ENCODE measurements around the gene LIN7C. TPM values are rescaled to one million over a fixed set of nuclear protein-coding genes. Genes with fewer than 3 reads are reported as not detected.
A peak's percentile ranks its signal among the peaks of the same experiment; 100 is the strongest.
"Not testable (repeated sequence)": the region's sequence is repeated elsewhere in the genome, so short reads cannot be mapped to it uniquely, and the experiment has no call there.

The LIN7C gene
- total RNA-seq, 2 donors from 2014 or later, result 18.8 to 23.7 TPM

DNA sequence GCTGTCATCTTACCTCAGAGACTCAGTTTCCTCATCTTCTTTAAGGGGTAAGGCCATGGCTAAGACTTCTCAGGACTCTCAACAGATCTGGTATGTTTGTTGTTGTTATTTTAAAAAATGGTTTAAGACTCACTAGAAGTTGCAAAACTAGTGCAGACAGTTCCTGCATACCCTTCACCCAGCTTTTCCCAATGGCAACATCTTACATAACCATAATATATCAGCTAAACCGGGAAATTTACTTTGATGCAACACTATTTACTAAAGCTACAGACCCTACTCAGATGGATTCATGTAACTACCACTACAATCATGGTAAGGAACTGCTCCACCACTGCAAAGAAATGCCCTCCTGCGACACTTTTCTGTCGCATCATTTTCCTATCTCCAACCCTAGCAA lies 54.4 kb downstream of the LIN7C start:
- H3K27me3 ChIP-seq, result no peaks in the 10 kb centered on the region
- H3K4me1 ChIP-seq, result peaks cover 0 to 10% of the 10 kb centered on the region in 2 donors
- H3K9me3 ChIP-seq, result no peaks in the 10 kb centered on the region
- peak overlapping the region in 1 of 2 donors; percentile 17 for H3K27ac ChIP-seq
- TF ChIP-seq, protein P1, sequence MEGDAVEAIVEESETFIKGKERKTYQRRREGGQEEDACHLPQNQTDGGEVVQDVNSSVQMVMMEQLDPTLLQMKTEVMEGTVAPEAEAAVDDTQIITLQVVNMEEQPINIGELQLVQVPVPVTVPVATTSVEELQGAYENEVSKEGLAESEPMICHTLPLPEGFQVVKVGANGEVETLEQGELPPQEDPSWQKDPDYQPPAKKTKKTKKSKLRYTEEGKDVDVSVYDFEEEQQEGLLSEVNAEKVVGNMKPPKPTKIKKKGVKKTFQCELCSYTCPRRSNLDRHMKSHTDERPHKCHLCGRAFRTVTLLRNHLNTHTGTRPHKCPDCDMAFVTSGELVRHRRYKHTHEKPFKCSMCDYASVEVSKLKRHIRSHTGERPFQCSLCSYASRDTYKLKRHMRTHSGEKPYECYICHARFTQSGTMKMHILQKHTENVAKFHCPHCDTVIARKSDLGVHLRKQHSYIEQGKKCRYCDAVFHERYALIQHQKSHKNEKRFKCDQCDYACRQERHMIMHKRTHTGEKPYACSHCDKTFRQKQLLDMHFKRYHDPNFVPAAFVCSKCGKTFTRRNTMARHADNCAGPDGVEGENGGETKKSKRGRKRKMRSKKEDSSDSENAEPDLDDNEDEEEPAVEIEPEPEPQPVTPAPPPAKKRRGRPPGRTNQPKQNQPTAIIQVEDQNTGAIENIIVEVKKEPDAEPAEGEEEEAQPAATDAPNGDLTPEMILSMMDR (IDR thresholded peaks at IDR 0.05), result no peak
- no peaks in the 10 kb centered on the region for H3K36me3 ChIP-seq
- H3K4me3 ChIP-seq, result no peak overlapping the region
- DNase-seq (ENCODE audit: low spot score), result no peak

DNA sequence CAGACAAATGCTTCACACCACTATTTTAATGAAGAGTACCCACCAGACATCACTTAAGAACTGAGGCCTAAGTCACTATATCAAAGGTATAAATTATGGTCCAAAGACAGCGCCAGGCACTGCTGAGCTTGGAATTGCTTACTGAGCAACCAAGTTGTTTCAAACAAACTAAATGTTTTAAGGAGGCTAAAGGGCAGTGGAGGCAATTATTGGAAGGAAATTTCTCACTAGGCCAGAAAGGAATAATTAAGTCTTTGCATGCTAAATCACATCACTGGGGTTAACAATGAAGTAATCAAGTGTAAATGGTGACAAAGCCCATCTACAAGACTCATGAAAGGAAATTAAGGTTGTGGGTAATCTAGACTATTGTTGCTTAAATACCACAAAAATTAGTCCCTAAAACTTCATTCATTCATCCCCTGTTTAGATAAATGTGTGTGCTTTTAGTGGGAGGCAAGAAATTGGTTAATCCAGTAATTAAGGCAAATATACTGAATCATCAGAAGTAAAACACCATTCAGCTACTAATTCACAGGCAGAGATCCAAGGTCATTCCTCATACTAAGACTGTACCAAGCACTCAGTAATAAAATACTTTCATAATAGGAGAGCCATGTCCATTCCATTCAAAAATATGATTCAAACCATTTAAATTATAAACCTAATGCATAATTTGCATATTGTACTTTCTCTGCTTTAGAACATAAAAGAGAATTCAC lies 55.2 kb downstream of the LIN7C start:
- H3K27ac ChIP-seq, result peak overlapping the region in 1 of 2 donors; percentile 17
- no peak overlapping the region for H3K4me3 ChIP-seq
- H3K9me3 ChIP-seq, result no peaks in the 10 kb centered on the region
- H3K4me1 ChIP-seq, result peaks cover 0 to 6% of the 10 kb centered on the region in 2 donors
- no peak for DNase-seq (ENCODE audit: low spot score)
- TF ChIP-seq, protein P1 (IDR thresholded peaks at IDR 0.05), result no peak
- H3K27me3 ChIP-seq, result no peaks in the 10 kb centered on the region
- no peaks in the 10 kb centered on the region for H3K36me3 ChIP-seq

DNA sequence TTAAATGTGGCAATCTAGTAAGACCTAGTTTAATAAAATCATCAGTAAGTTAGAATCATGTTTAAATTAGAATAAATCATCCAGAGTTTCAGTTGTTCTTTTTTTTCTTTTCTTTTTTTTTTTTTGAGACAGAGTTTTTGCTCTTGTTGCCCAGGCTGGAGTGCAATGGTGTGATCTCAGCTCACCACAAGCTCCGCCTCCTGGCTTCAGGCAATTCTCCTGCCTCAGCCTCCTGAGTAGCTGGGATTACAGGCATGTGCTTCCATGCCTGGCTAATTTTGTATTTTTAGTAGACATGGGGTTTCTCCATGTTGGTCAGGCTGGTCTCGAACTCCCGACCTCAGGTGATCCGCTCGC lies 58.4 kb downstream of the LIN7C start:
- not testable (repeated sequence) for H3K36me3 ChIP-seq; H3K4me1 ChIP-seq; DNase-seq (ENCODE audit: low spot score); H3K27me3 ChIP-seq; H3K9me3 ChIP-seq; H3K27ac ChIP-seq; H3K4me3 ChIP-seq

DNA sequence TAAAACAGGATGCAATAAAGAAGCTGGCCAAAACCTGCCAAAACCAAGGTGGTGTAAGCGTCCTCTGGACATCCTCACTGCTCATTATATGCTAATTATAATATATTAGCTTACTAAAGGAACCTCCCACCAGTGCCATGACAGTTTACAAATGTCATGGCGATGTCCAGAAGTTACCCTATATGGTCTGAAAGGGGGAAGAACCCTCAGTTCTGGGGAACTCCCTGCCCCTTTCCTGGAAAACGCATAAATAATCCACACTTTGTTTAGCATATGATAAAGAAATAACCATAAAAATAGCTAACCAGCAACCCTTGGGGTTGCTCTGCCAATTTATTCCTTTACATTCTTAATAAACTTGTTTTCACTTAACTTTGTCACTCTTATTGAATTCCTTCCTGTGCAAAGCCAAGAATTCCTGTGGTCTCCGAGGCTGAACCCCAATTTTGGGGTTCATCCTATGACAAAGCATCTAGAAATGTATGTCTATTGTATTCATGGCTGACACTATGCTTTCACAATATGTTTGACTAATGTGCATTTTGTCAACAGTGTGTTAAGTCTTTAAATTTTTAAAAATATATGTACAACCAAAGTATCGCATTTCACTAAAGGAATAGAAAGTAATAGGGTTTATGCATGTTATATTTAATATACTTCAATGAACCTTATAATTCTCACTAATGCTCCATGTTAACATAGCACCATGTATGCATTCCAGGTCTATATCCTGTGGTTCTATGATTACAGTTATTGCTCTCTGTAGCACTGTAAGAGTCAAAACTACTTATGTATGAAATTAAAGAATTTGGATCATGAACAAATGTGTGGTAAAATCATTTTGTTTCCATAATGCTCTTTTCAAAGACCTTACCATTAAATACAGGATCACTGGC lies 59.0 kb downstream of the LIN7C start:
- Histone ChIP-seq H3K36me3 (no peaks in the 10 kb centered on the region), H3K4me3 (no peak overlapping the region), H3K9me3 (no peaks in the 10 kb centered on the region), H3K27me3 (no peaks in the 10 kb centered on the region), H3K27ac (no peak overlapping the region), H3K4me1 (peaks cover 0 to 6% of the 10 kb centered on the region in 2 donors)
- no peak for DNase-seq (ENCODE audit: low spot score)
- TF ChIP-seq, protein P1 (IDR thresholded peaks at IDR 0.05), result no peak

- DNase-seq (ENCODE audit: low spot score), result no peak
- H3K4me1 ChIP-seq, result peaks cover 0 to 6% of the 10 kb centered on the region in 2 donors
- TF ChIP-seq, protein P1 (IDR thresholded peaks at IDR 0.05), result no peak
- H3K4me3 ChIP-seq, result no peak overlapping the region
- no peaks in the 10 kb centered on the region for H3K36me3 ChIP-seq
- no peaks in the 10 kb centered on the region for H3K9me3 ChIP-seq
- H3K27ac ChIP-seq, result no peak overlapping the region
- no peaks in the 10 kb centered on the region for H3K27me3 ChIP-seq
Measured at GRCh38 chr11:27445625-27446024, 60.9 kb downstream of the LIN7C start.

DNA sequence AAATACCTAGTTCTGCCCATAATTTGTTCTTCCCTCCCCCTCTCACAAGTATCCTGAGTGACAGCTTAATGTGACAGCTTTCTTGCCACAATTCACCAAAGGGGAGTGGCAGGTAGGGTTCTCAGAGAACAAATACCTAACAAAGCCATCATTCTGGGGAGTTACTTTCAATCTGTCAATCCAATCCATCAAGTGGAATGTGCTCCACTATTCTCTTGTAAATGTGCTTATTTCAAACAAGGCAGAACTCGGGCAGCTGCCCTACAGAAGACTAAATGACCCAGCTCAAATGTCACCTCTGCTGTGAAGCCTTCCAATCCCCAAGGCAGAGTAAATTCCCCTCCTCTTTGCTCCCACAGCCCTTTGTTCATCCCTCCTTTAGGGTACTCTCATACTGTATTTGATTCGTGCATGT lies 61.8 kb downstream of the LIN7C start:
- peaks cover 0 to 6% of the 10 kb centered on the region in 2 donors for H3K4me1 ChIP-seq
- H3K4me3 ChIP-seq, result no peak overlapping the region
- no peaks in the 10 kb centered on the region for H3K27me3 ChIP-seq
- TF ChIP-seq, protein P1 (IDR thresholded peaks at IDR 0.05), result no peak
- no peak overlapping the region for H3K27ac ChIP-seq
- no peak for DNase-seq (ENCODE audit: low spot score)
- H3K9me3 ChIP-seq, result no peaks in the 10 kb centered on the region
- no peaks in the 10 kb centered on the region for H3K36me3 ChIP-seq
